ENCODE results near the gene BRSK1. TPM values are rescaled to one million over a fixed set of nuclear protein-coding genes. Genes with fewer than 3 reads are reported as not detected.

The BRSK1 gene
- total and polyA plus RNA-seq, 2 experiments from 2014 or later, result 0.55 to 1.9 TPM

- in situ Hi-C loops (cut with MboI), result no loop called here
- Histone ChIP-seq H4K20me1 (ENCODE audit: insufficient read depth) (no peaks in the 10 kb centered on the region), H3K27ac (no peak overlapping the region), H3K4me2 (ENCODE audit: unreplicated experiment) (peak overlapping the region; percentile 91), H2AFZ (peak overlapping the region; percentile 95), H3K27me3 (replicated peaks; ENCODE audit: insufficient read depth) (no peaks in the 10 kb centered on the region), H3K36me3 (ENCODE audit: low read depth) (no peaks in the 10 kb centered on the region), H3K9me3 (ENCODE audit: low read depth) (no peaks in the 10 kb centered on the region), H3K9me2 (ENCODE audit: insufficient read depth) (no peaks in the 10 kb centered on the region), H3K79me2 (ENCODE audit: insufficient read depth) (no peaks in the 10 kb centered on the region), H3K9ac (peak overlapping the region; percentile 70), H3F3A (ENCODE audit: insufficient read depth) (no peaks in the 10 kb centered on the region), H3K4me1 (ENCODE audit: insufficient read depth) (no peaks in the 10 kb centered on the region), H3K4me3 (peak overlapping the region; percentile 74)
- TF ChIP-seq EZH2 (IDR thresholded peaks at IDR 0.05; ENCODE audit: insufficient read depth, poor library complexity, severe bottlenecking) (no peak), EZH2phosphoT487 (IDR thresholded peaks at IDR 0.05; ENCODE audit: insufficient read depth, low read depth) (no peak)
- WGBS, 2 experiments (ENCODE audit: low coverage in 1 of 2, low lambda C conversion rate in 2 of 2, missing lambda C conversion rate in 2 of 2), result 67 to 72% methylated on average over 3 to 12 of the region's 12 CpGs
- DNase-seq, result no peak
Observed at GRCh38 chr19:55302318-55302703, 18.5 kb downstream of the BRSK1 start.

DNA sequence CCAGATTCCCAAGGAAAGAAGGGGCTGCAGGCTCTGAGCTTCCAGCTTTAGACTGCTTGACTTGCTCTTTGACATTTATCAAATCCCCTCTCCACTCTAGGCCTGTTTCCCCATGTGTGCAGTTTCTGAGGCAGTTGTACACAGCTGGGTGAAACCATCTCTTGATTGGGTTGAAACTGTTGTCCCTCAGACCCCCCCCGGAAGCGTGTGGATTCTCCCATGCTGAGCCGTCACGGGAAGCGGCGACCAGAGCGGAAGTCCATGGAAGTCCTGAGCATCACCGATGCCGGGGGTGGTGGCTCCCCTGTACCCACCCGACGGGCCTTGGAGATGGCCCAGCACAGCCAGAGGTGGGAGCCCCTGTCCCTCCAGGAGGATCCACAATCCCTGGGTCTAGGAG lies 19.7 kb downstream of the BRSK1 start:
- no peaks in the 10 kb centered on the region for H3K27me3 ChIP-seq (replicated peaks; ENCODE audit: insufficient read depth)
- H3K9me3 ChIP-seq (ENCODE audit: low read depth), result no peaks in the 10 kb centered on the region
- no peaks in the 10 kb centered on the region for H3F3A ChIP-seq (ENCODE audit: insufficient read depth)
- no peak overlapping the region for H3K9ac ChIP-seq
- H3K36me3 ChIP-seq (ENCODE audit: low read depth), result no peaks in the 10 kb centered on the region
- H3K4me2 ChIP-seq (ENCODE audit: unreplicated experiment), result no peak overlapping the region
- H3K27ac ChIP-seq, result no peak overlapping the region
- 89 to 95% methylated on average over 11 of the region's 11 CpGs for WGBS, 2 experiments (ENCODE audit: low coverage in 1 of 2, low lambda C conversion rate in 2 of 2, missing lambda C conversion rate in 2 of 2)
- no peak overlapping the region for H3K4me3 ChIP-seq
- no peaks in the 10 kb centered on the region for H3K79me2 ChIP-seq (ENCODE audit: insufficient read depth)
- no peaks in the 10 kb centered on the region for H3K4me1 ChIP-seq (ENCODE audit: insufficient read depth)
- in situ Hi-C loops (cut with MboI), result no loop called here
- no peaks in the 10 kb centered on the region for H3K9me2 ChIP-seq (ENCODE audit: insufficient read depth)
- TF ChIP-seq EZH2phosphoT487 (IDR thresholded peaks at IDR 0.05; ENCODE audit: insufficient read depth, low read depth) (no peak), EZH2 (IDR thresholded peaks at IDR 0.05; ENCODE audit: insufficient read depth, poor library complexity, severe bottlenecking) (no peak)
- no peak overlapping the region for H2AFZ ChIP-seq
- no peaks in the 10 kb centered on the region for H4K20me1 ChIP-seq (ENCODE audit: insufficient read depth)
- no peak for DNase-seq

- Histone ChIP-seq H4K20me1 (ENCODE audit: insufficient read depth) (no peaks in the 10 kb centered on the region), H3K79me2 (ENCODE audit: insufficient read depth) (no peaks in the 10 kb centered on the region), H3K4me1 (ENCODE audit: insufficient read depth) (no peaks in the 10 kb centered on the region), H3K9ac (no peak overlapping the region), H3K9me3 (ENCODE audit: low read depth) (no peaks in the 10 kb centered on the region), H3K4me2 (ENCODE audit: unreplicated experiment) (no peak overlapping the region), H3K36me3 (ENCODE audit: low read depth) (no peaks in the 10 kb centered on the region), H3F3A (ENCODE audit: insufficient read depth) (no peaks in the 10 kb centered on the region), H3K4me3 (no peak overlapping the region), H3K27ac (no peak overlapping the region), H3K9me2 (ENCODE audit: insufficient read depth) (no peaks in the 10 kb centered on the region), H2AFZ (no peak overlapping the region), H3K27me3 (replicated peaks; ENCODE audit: insufficient read depth) (no peaks in the 10 kb centered on the region)
- in situ Hi-C loops (cut with MboI), result no loop called here
- TF ChIP-seq EZH2 (IDR thresholded peaks at IDR 0.05; ENCODE audit: insufficient read depth, poor library complexity, severe bottlenecking) (no peak), EZH2phosphoT487 (IDR thresholded peaks at IDR 0.05; ENCODE audit: insufficient read depth, low read depth) (no peak)
- WGBS, 2 experiments (ENCODE audit: low coverage in 1 of 2, low lambda C conversion rate in 2 of 2, missing lambda C conversion rate in 2 of 2), result 84 to 86% methylated on average over 17 to 39 of the region's 39 CpGs
- peak; percentile 43 for DNase-seq
Observed at GRCh38 chr19:55304279-55304978, 20.6 kb downstream of the BRSK1 start.

- Histone ChIP-seq H3K27me3 (replicated peaks; ENCODE audit: insufficient read depth) (no peaks in the 10 kb centered on the region), H3K4me1 (ENCODE audit: insufficient read depth) (no peaks in the 10 kb centered on the region), H3K4me2 (ENCODE audit: unreplicated experiment) (no peak overlapping the region), H3K79me2 (ENCODE audit: insufficient read depth) (no peaks in the 10 kb centered on the region), H4K20me1 (ENCODE audit: insufficient read depth) (no peaks in the 10 kb centered on the region), H3K36me3 (ENCODE audit: low read depth) (no peaks in the 10 kb centered on the region), H2AFZ (no peak overlapping the region), H3K9me2 (ENCODE audit: insufficient read depth) (no peaks in the 10 kb centered on the region), H3K9me3 (ENCODE audit: low read depth) (no peaks in the 10 kb centered on the region), H3K27ac (no peak overlapping the region), H3K9ac (no peak overlapping the region), H3K4me3 (no peak overlapping the region), H3F3A (ENCODE audit: insufficient read depth) (no peaks in the 10 kb centered on the region)
- 61 to 63% methylated on average over 14 of the region's 14 CpGs for WGBS, 2 experiments (ENCODE audit: low coverage in 1 of 2, low lambda C conversion rate in 2 of 2, missing lambda C conversion rate in 2 of 2)
- DNase-seq, result no peak
- TF ChIP-seq EZH2phosphoT487 (IDR thresholded peaks at IDR 0.05; ENCODE audit: insufficient read depth, low read depth) (no peak), EZH2 (IDR thresholded peaks at IDR 0.05; ENCODE audit: insufficient read depth, poor library complexity, severe bottlenecking) (no peak)
- in situ Hi-C loops (cut with MboI), result no loop called here
Observed at GRCh38 chr19:55304980-55305379, 21.2 kb downstream of the BRSK1 start.
